ENCODE results near the gene SOS2. TPM values are rescaled to one million over a fixed set of nuclear protein-coding genes. Genes with fewer than 3 reads are reported as not detected.
A peak's percentile ranks its signal among the peaks of the same experiment; 100 is the strongest.

The SOS2 gene
- total RNA-seq, 1 donor from 2014 or later: 17.2 TPM

- no peak for DNase-seq (ENCODE audit: low read depth, low spot score)
Observed at GRCh38 chr14:50116966-50117365, 114.4 kb downstream of the SOS2 start.

GRCh38 chr14:50116181-50116956, 115.0 kb downstream of the SOS2 start, which contains the start of gene VCPKMT:
Gene VCPKMT, minus strand, starts transcription at chr14:50116572. Its CDS starts 20 bp downstream, at chr14:50116552.
- DNase-seq (ENCODE audit: low read depth, low spot score): peak; percentile 68

- DNase-seq (ENCODE audit: low read depth, low spot score): no peak
Observed at GRCh38 chr14:50113381-50114035, 117.9 kb downstream of the SOS2 start.

GRCh38 chr14:50110323-50111037, 120.9 kb downstream of the SOS2 start:
- no peak for DNase-seq (ENCODE audit: low read depth, low spot score)

GRCh38 chr14:50109342-50109741, 122.0 kb downstream of the SOS2 start:
- DNase-seq (ENCODE audit: low read depth, low spot score): no peak

GRCh38 chr14:50107850-50108249, 123.5 kb downstream of the SOS2 start:
- no peak for DNase-seq (ENCODE audit: low read depth, low spot score)

- no peak for DNase-seq (ENCODE audit: low read depth, low spot score)
Observed at GRCh38 chr14:50106178-50106577, 125.2 kb downstream of the SOS2 start.

GRCh38 chr14:50103558-50103957, 127.8 kb downstream of the SOS2 start:
- no peak for DNase-seq (ENCODE audit: low read depth, low spot score)

- no peak for DNase-seq (ENCODE audit: low read depth, low spot score)
Observed at GRCh38 chr14:50101417-50101816, 130.0 kb downstream of the SOS2 start.

- DNase-seq (ENCODE audit: low read depth, low spot score): no peak
Observed at GRCh38 chr14:50100805-50101204, 130.6 kb downstream of the SOS2 start.

GRCh38 chr14:50099335-50099734, 132.0 kb downstream of the SOS2 start:
- DNase-seq (ENCODE audit: low read depth, low spot score): no peak

GRCh38 chr14:50095895-50096294, 135.5 kb downstream of the SOS2 start:
- no peak for DNase-seq (ENCODE audit: low read depth, low spot score)

- no peak for DNase-seq (ENCODE audit: low read depth, low spot score)
Observed at GRCh38 chr14:50094056-50094755, 137.2 kb downstream of the SOS2 start.

- DNase-seq (ENCODE audit: low read depth, low spot score): no peak
Observed at GRCh38 chr14:50093496-50093895, 137.9 kb downstream of the SOS2 start.

GRCh38 chr14:50092006-50092555, 139.3 kb downstream of the SOS2 start:
- no peak for DNase-seq (ENCODE audit: low read depth, low spot score)

GRCh38 chr14:50091240-50091913, 140.0 kb downstream of the SOS2 start:
- DNase-seq (ENCODE audit: low read depth, low spot score): no peak

GRCh38 chr14:50089208-50089607, 142.2 kb downstream of the SOS2 start:
- no peak for DNase-seq (ENCODE audit: low read depth, low spot score)

GRCh38 chr14:50088731-50089130, 142.6 kb downstream of the SOS2 start:
- DNase-seq (ENCODE audit: low read depth, low spot score): no peak

GRCh38 chr14:50088117-50088515, 143.3 kb downstream of the SOS2 start:
- DNase-seq (ENCODE audit: low read depth, low spot score): no peak

- DNase-seq (ENCODE audit: low read depth, low spot score): no peak
Observed at GRCh38 chr14:50087341-50088116, 143.8 kb downstream of the SOS2 start.

Measured in pulmonary artery endothelial cell (primary cell).